IMR-90 (cell line): ENCODE measurements around the gene NFKB1. TPM values are rescaled to one million over a fixed set of nuclear protein-coding genes. Genes with fewer than 3 reads are reported as not detected.

Experiments
- ATAC-seq: fragments of 200-7000 bp; cut with Tn5 transposase; 2 replicates; pipeline ENCODE4 v1.9.1; 2020; ENCODE audit warnings: low read depth, mild to moderate bottlenecking, moderate library complexity
- BruUV-seq: library from RNA; stranded (reverse); fragments of 400-500 nt; replicated peaks from 2 replicates; lab custom pipeline; 2021; lab: Mats Ljungman, UMichigan
- CTCF ChIA-PET: fragments of 300-600 bp; formaldehyde crosslinking; extraction: SDS; loops from one replicate; lab custom pipeline; 2021; ENCODE audit warnings: antibody characterized with exemption; lab: Yijun Ruan, JAX
- POLR2A ChIA-PET: fragments of 300-600 bp; sonication (Branson Sonifier 250); formaldehyde crosslinking; loops from one replicate; lab custom pipeline; 2022; ENCODE audit warnings: antibody characterized with exemption; ENCODE audit not compliant: unreplicated experiment; lab: Charles Lee
- DNase-seq: peaks from one replicate; pipeline ENCODE4 v3.0.0; 2013
- H2AFZ ChIP-seq: replicated peaks from 2 replicates; pipeline ENCODE3; 2013; ENCODE audit warnings: low read length, mild to moderate bottlenecking; ENCODE audit not compliant: poor library complexity
- H2AK5ac ChIP-seq: 2 replicates; pipeline ENCODE4 v1.6.1; 2013; ENCODE audit warnings: low read depth, low read length, inconsistent platforms
- H2AK9ac ChIP-seq: replicated peaks from 2 replicates; pipeline ENCODE3; 2013; ENCODE audit warnings: mild to moderate bottlenecking, low read depth, low read length, moderate library complexity; ENCODE audit not compliant: poor library complexity
- H2BK120ac ChIP-seq: 2 replicates; pipeline ENCODE4 v1.6.1; 2013; ENCODE audit warnings: low read depth, low read length, inconsistent platforms
- H2BK15ac ChIP-seq: 3 replicates; pipeline ENCODE4 v1.6.1; 2013; ENCODE audit warnings: low read depth, low read length, inconsistent platforms
- H2BK20ac ChIP-seq: 2 replicates; pipeline ENCODE4 v1.6.1; 2013; ENCODE audit warnings: low read depth, mild to moderate bottlenecking, inconsistent platforms, low read length, moderate library complexity
- H2BK5ac ChIP-seq: 2 replicates; pipeline ENCODE4 v1.6.1; 2013; ENCODE audit warnings: mild to moderate bottlenecking, low read depth, low read length, inconsistent platforms; ENCODE audit not compliant: poor library complexity, severe bottlenecking
- H3K14ac ChIP-seq: replicated peaks from 2 replicates; pipeline ENCODE4 v1.6.1; 2013; ENCODE audit warnings: low read depth, low read length, inconsistent platforms
- H3K18ac ChIP-seq: 2 replicates; pipeline ENCODE4 v1.6.1; 2013; ENCODE audit warnings: low read depth, low read length, control low read depth
- H3K23ac ChIP-seq: 2 replicates; pipeline ENCODE4 v1.6.1; 2013; ENCODE audit warnings: low read depth, low read length, inconsistent platforms
- H3K27ac ChIP-seq: 2 replicates; pipeline ENCODE4 v1.5.1; 2013; ENCODE audit warnings: mild to moderate bottlenecking, control low read depth, low read length; ENCODE audit not compliant: insufficient read depth
- H3K27me3 ChIP-seq: 2 replicates; pipeline ENCODE4 v1.6.1; 2013; ENCODE audit warnings: low read length; ENCODE audit not compliant: control insufficient read depth, insufficient read depth
- H3K36me3 ChIP-seq: 2 replicates; pipeline ENCODE4 v1.6.1; 2013; ENCODE audit warnings: low read length, mixed read lengths; ENCODE audit not compliant: control insufficient read depth, insufficient read depth
- H3K4ac ChIP-seq: 2 replicates; pipeline ENCODE4 v1.6.1; 2013; ENCODE audit warnings: low read depth, low read length, inconsistent platforms
- H3K4me1 ChIP-seq: 2 replicates; pipeline ENCODE4 v1.6.1; 2013; ENCODE audit warnings: low read length, mixed read lengths; ENCODE audit not compliant: control insufficient read depth, insufficient read depth
- H3K4me2 ChIP-seq: 2 replicates; pipeline ENCODE4 v1.6.1; 2013; ENCODE audit warnings: low read depth, mild to moderate bottlenecking, control low read depth, low read length, moderate library complexity
- H3K4me3 ChIP-seq: 2 replicates; pipeline ENCODE4 v1.5.1; 2013; ENCODE audit warnings: low read depth, mild to moderate bottlenecking, control low read depth, low read length, moderate library complexity; ENCODE audit not compliant: insufficient read depth
- H3K56ac ChIP-seq: 2 replicates; pipeline ENCODE4 v1.6.1; 2013; ENCODE audit warnings: low read length, inconsistent platforms; ENCODE audit not compliant: insufficient read depth; ENCODE audit errors: extremely low read depth
- H3K79me1 ChIP-seq, 2 experiments: 2 replicates each; pipeline ENCODE4 v1.6.1; 2013; ENCODE audit warnings: low read length in 2 of 2, inconsistent platforms in 1 of 2, low read depth in 1 of 2
- H3K9ac ChIP-seq: 2 replicates; pipeline ENCODE4 v1.6.1; 2013; ENCODE audit warnings: low read depth, low read length, control low read depth
- H3K9me1 ChIP-seq: 2 replicates; pipeline ENCODE4 v1.6.1; 2013; ENCODE audit warnings: low read length, inconsistent platforms; ENCODE audit not compliant: insufficient read depth
- H3K9me3 ChIP-seq: 2 replicates; pipeline ENCODE4 v1.6.1; 2013; ENCODE audit warnings: low read length; ENCODE audit not compliant: control insufficient read depth, insufficient read depth
- H4K20me1 ChIP-seq: 2 replicates; pipeline ENCODE4 v1.6.1; 2013; ENCODE audit warnings: low read length, inconsistent platforms; ENCODE audit not compliant: insufficient read depth
- H4K5ac ChIP-seq: 2 replicates; pipeline ENCODE4 v1.6.1; 2013; ENCODE audit warnings: mild to moderate bottlenecking, low read depth, low read length, control low read depth
- H4K8ac ChIP-seq, 2 experiments: 2 replicates each; pipeline ENCODE4 v1.6.1; 2013; ENCODE audit warnings: low read depth in 2 of 2, low read length in 2 of 2, control low read depth in 1 of 2, inconsistent platforms in 1 of 2
- H4K91ac ChIP-seq: 2 replicates; pipeline ENCODE4 v1.6.1; 2013; ENCODE audit warnings: low read depth, low read length, inconsistent platforms; ENCODE audit not compliant: insufficient read depth
- BHLHE40 ChIP-seq: fragments of 150-350 bp; IDR thresholded peaks from 2 replicates; pipeline ENCODE4 v1.6.1; 2016; ENCODE audit warnings: mild to moderate bottlenecking, low read depth, low read length
- CEBPB ChIP-seq: IDR thresholded peaks from 2 replicates; pipeline ENCODE4 v1.6.1; 2012; ENCODE audit warnings: low read depth, low read length, improper control_type of control experiment
- CHD1 ChIP-seq: IDR thresholded peaks from 2 replicates; pipeline ENCODE4 v1.6.1; 2012; ENCODE audit warnings: low read depth, low read length, improper control_type of control experiment
- CTCF ChIP-seq: conservative IDR thresholded peaks from 2 replicates; pipeline ENCODE4 v1.5.1; 2012; ENCODE audit warnings: mild to moderate bottlenecking, low read depth, low read length, improper control_type of control experiment
- ELK1 ChIP-seq: fragments of 150-350 bp; IDR thresholded peaks from 2 replicates; pipeline ENCODE4 v1.6.1; 2016; ENCODE audit warnings: low read depth, mild to moderate bottlenecking, low read length, moderate library complexity, borderline replicate concordance
- FOS ChIP-seq: fragments of 150-350 bp; IDR thresholded peaks from 2 replicates; pipeline ENCODE4 v1.6.1; 2016; ENCODE audit warnings: low read depth, low read length
- MAZ ChIP-seq: IDR thresholded peaks from 2 replicates; pipeline ENCODE4 v1.6.1; 2012; ENCODE audit warnings: low read depth, mild to moderate bottlenecking, low read length, improper control_type of control experiment, moderate library complexity, borderline replicate concordance
- MXI1 ChIP-seq: IDR thresholded peaks from 2 replicates; pipeline ENCODE4 v1.6.1; 2012; ENCODE audit warnings: low read depth, mild to moderate bottlenecking, low read length, moderate library complexity, borderline replicate concordance
- NFE2L2 ChIP-seq: fragments of 150-350 bp; IDR thresholded peaks from 2 replicates; pipeline ENCODE4 v1.6.1; 2016; ENCODE audit warnings: low read depth, mild to moderate bottlenecking, low read length
- POLR2A ChIP-seq: IDR thresholded peaks from 2 replicates; pipeline ENCODE4 v1.6.1; 2012; ENCODE audit warnings: mild to moderate bottlenecking, low read depth, low read length
- RAD21 ChIP-seq: IDR thresholded peaks from 2 replicates; pipeline ENCODE4 v1.6.1; 2012; ENCODE audit warnings: low read length, improper control_type of control experiment
- RCOR1 ChIP-seq: IDR thresholded peaks from 2 replicates; pipeline ENCODE4 v1.6.1; 2012; ENCODE audit warnings: mild to moderate bottlenecking, low read length, improper control_type of control experiment; ENCODE audit not compliant: insufficient replicate concordance
- RFX5 ChIP-seq: IDR thresholded peaks from 2 replicates; pipeline ENCODE4 v1.8.0; 2012; ENCODE audit warnings: low read depth, mild to moderate bottlenecking, low read length, moderate library complexity
- SMC3 ChIP-seq: fragments of 150-350 bp; IDR thresholded peaks from 2 replicates; pipeline ENCODE4 v1.6.1; 2016; ENCODE audit warnings: low read depth, mild to moderate bottlenecking, antibody characterized with exemption, low read length, moderate library complexity
- USF2 ChIP-seq: fragments of 150-350 bp; IDR thresholded peaks from 2 replicates; pipeline ENCODE4 v1.6.1; 2017; ENCODE audit warnings: mild to moderate bottlenecking, antibody characterized with exemption, low read length, low read depth
- WGBS, 2 experiments: methylation state at CpG; one replicate each; pipeline versions ENCODE4 v1.1.5 to v1.1.7; 2013; ENCODE audit warnings: missing lambda C conversion rate in 2 of 2; ENCODE audit not compliant: insufficient read length in 1 of 2; ENCODE audit errors: extremely low coverage in 2 of 2; 5-methylcytosine and 5-hydroxymethylcytosine counted together
- dilution Hi-C: fragments of 300-500 bp; cut with HindIII; formaldehyde crosslinking; loops from one replicate; pipeline ENCODE4 v1.14.3; 2018; ENCODE audit warnings: low sequenced_read_pairs; ENCODE audit not compliant: unreplicated experiment
- in situ Hi-C: fragments of 300-500 bp; cut with MboI; formaldehyde crosslinking; loops from 3 replicates; pipeline ENCODE4 v1.14.3; 2019; ENCODE audit warnings: low sequenced_read_pairs, inconsistent platforms, mixed read lengths
- intact Hi-C: fragments of 100-400 bp; cut with micrococcal nuclease; formaldehyde crosslinking; loops from 2 replicates; pipeline ENCODE4 v1.10.0; 2022
- polyA plus RNA-seq, 3 experiments: library from polyadenylated mRNA; depleted of rRNA; stranded (reverse); fragments of >200 nt; gene quantifications; 2 replicates each; pipeline ENCODE4 v1.2.3, GENCODE V29; 2012; ENCODE audit warnings: low replicate concordance in 1 of 3
- total RNA-seq: library from RNA; depleted of rRNA; stranded (reverse); fragments of >200 nt; gene quantifications from 2 replicates; pipeline ENCODE4 v1.2.3, GENCODE V29; 2012

NFKB1 gene
- total and polyA plus RNA-seq, 2 of the 4 experiments (the other 2 are of a cell fraction) = 19.8 to 24.6 TPM

- no TSS peak for BruUV-seq
- POLR2A ChIA-PET = no interaction called here
- intact Hi-C loops = no loop called here
Observed at GRCh38 chr4:102531462-102531861, 30.3 kb downstream of the NFKB1 start.

More at GRCh38 chr4:102531462-102531861, 30.3 kb downstream of the NFKB1 start:
- H3K36me3 ChIP-seq = 0 out of 2 replicates have a peak, but pooled peaks cover 1% of the 10 kb centered on the region
- H4K91ac ChIP-seq = no peak overlapping the region
- H4K5ac ChIP-seq = no peak overlapping the region
- H3K4me2 ChIP-seq = no peak overlapping the region
- H3K4me3 ChIP-seq = no peak overlapping the region
- H3K23ac ChIP-seq = no peak overlapping the region
- peaks cover 2 to 16% of the 10 kb centered on the region in 2 experiments; a peak in 3 of 4 replicates for H3K79me1 ChIP-seq
- DNase-seq (peak; percentile 25), ATAC-seq (no peak)
- H3K27me3 ChIP-seq = no peaks in the 10 kb centered on the region
- WGBS, 2 experiments = no CpG with 5 or more reads among the region's 1 CpG
- H2BK5ac ChIP-seq = no peak overlapping the region
- no peaks in the 10 kb centered on the region for H3K9me3 ChIP-seq
- H2AK9ac ChIP-seq = no peak overlapping the region
- H2BK120ac ChIP-seq = no peak overlapping the region
- H3K56ac ChIP-seq = no peak overlapping the region
- H3K14ac ChIP-seq = no peak overlapping the region
- no peak overlapping the region for H3K27ac ChIP-seq
- no peak overlapping the region for H3K18ac ChIP-seq
- no peak overlapping the region for H2AFZ ChIP-seq
- no peak overlapping the region for H2AK5ac ChIP-seq
- H3K9me1 ChIP-seq = peaks cover 2% of the 10 kb centered on the region
- H3K4ac ChIP-seq = no peak overlapping the region
- in situ Hi-C loops (no loop called here), dilution Hi-C loops (no loop called here)
- CTCF ChIA-PET = no interaction called here
- H4K8ac ChIP-seq = no peak overlapping the region
- H3K9ac ChIP-seq = no peak overlapping the region
- no peak overlapping the region for H2BK15ac ChIP-seq
- peaks cover 4% of the 10 kb centered on the region for H3K4me1 ChIP-seq
- no peaks in the 10 kb centered on the region; the same call in 1 of the 2 replicates for H4K20me1 ChIP-seq
- no peak overlapping the region for H2BK20ac ChIP-seq
- TF ChIP-seq ELK1 (no peak), MXI1 (no peak), NFE2L2 (no peak), BHLHE40 (no peak), FOS (no peak), RAD21 (no peak), RCOR1 (no peak), CHD1 (no peak), CEBPB (no peak), MAZ (no peak), USF2 (no peak), CTCF (no peak), SMC3 (no peak), POLR2A (no peak), RFX5 (no peak)
